Measurements from ENCODE around the gene INTS2. TPM values are rescaled to one million over a fixed set of nuclear protein-coding genes. Genes with fewer than 3 reads are reported as not detected.

Gene INTS2
- total RNA-seq, 8 experiments from 2014 or later: 11.2 to 16.8 (median 11.9) TPM

GRCh38 chr17:61842899-61843298, 84.9 kb downstream of the INTS2 start:
- Histone ChIP-seq H3K4me1 (replicated peaks in 1 of 2) (no peaks in the 10 kb centered on the region), H3K27ac (no peak overlapping the region), H3K4me3 (no peak overlapping the region)
- 82 to 100% (median 91%) methylated on average over 1 of the region's 1 CpG; no CpG with 5 or more reads in 3 of the 10 experiments for WGBS, 10 experiments
- in situ Hi-C loops (cut with MboI; ENCODE audit: low pct_unique_long_range_greater_than_20kb in 2 of 9, low sequenced_read_pairs in 9 of 9, unreplicated experiment in 9 of 9): loop anchor here in 4 of 9 experiments (10.0 to 25.0 kb wide), 2 partner anchors 428 to 431 kb away; no protein-coding TSS in a partner anchor
- no peak for ATAC-seq (replicated peaks in 6 of 8)

GRCh38 chr17:61839300-61839786, 88.4 kb downstream of the INTS2 start:
- ATAC-seq (replicated peaks in 6 of 8): no peak
- no peaks in the 10 kb centered on the region for H3K4me1 ChIP-seq (replicated peaks in 1 of 2)
- H3K27ac ChIP-seq: no peak overlapping the region
- H3K4me3 ChIP-seq: no peak overlapping the region
- in situ Hi-C loops (cut with MboI; ENCODE audit: low pct_unique_long_range_greater_than_20kb in 2 of 9, low sequenced_read_pairs in 9 of 9, unreplicated experiment in 9 of 9): loop anchor here in 5 of 9 experiments (5.0 to 25.0 kb wide), 3 partner anchors 202 to 427 kb away; no protein-coding TSS in a partner anchor
- WGBS, 10 experiments: 82 to 100% (median 100%) methylated on average over 1 of the region's 1 CpG

DNA sequence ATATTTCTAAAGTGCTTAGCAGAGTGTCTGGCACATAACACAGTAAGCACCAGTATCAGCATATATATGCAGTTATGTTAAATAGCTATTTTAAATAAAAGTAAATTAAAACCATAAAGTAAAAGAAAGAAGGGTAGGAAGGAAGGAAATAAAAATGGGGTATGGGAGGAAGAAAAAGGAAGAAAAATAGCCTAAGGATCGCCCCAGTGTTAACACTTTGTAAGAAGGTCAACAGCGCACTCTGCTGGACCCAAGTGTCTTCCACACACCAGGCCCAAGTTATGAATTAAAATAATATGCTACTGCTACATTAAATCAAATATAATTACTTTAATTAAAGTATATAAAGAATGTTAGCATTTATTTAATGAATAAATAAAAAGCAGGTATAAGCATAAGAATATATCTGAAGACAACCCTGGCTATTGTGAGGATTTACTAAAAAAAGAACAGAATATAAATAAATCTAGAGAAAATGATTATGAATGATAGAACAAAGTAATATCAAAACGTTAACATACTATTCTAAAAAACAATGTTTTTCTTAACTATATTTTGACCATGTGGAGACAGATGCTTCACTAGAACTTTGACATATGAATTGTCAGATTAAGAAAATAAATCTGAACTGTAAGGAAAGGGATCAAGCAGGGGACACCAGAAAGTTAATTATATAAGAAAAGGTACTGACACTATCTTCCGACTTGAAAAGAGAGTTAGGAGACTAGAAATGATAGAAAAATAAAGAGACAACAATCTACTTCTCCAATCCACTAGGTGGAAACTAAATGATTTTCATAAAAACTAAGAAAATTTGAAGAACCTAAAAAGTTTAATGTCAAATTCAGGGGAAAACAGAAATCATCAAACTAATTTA, 90.4 kb downstream of the INTS2 start:
- H3K4me3 ChIP-seq: no peak overlapping the region
- in situ Hi-C loops (cut with MboI; ENCODE audit: low pct_unique_long_range_greater_than_20kb in 2 of 9, low sequenced_read_pairs in 9 of 9, unreplicated experiment in 9 of 9): loop anchor here in 5 of 9 experiments (5.0 to 25.0 kb wide), 3 partner anchors 200 to 425 kb away; no protein-coding TSS in a partner anchor
- no peak overlapping the region for H3K27ac ChIP-seq
- WGBS, 10 experiments: 26 to 80% (median 51%) methylated on average over 1 to 4 of the region's 4 CpGs; no CpG with 5 or more reads in 1 of the 10 experiments
- ATAC-seq (replicated peaks in 6 of 8): peak; percentile 47 to 86 (median 60)
- no peaks in the 10 kb centered on the region for H3K4me1 ChIP-seq (replicated peaks in 1 of 2)

GRCh38 chr17:61836266-61837174, 91.3 kb downstream of the INTS2 start:
- H3K4me3 ChIP-seq: no peak overlapping the region
- ATAC-seq (replicated peaks in 6 of 8): no peak
- in situ Hi-C loops (cut with MboI; ENCODE audit: low pct_unique_long_range_greater_than_20kb in 2 of 9, low sequenced_read_pairs in 9 of 9, unreplicated experiment in 9 of 9): loop anchor here in 5 of 9 experiments (5.0 to 25.0 kb wide), 3 partner anchors 199 to 424 kb away; no protein-coding TSS in a partner anchor
- no peaks in the 10 kb centered on the region for H3K4me1 ChIP-seq (replicated peaks in 1 of 2)
- no peak overlapping the region for H3K27ac ChIP-seq
- WGBS, 10 experiments: 52 to 100% (median 84%) methylated on average over 1 to 3 of the region's 3 CpGs

DNA sequence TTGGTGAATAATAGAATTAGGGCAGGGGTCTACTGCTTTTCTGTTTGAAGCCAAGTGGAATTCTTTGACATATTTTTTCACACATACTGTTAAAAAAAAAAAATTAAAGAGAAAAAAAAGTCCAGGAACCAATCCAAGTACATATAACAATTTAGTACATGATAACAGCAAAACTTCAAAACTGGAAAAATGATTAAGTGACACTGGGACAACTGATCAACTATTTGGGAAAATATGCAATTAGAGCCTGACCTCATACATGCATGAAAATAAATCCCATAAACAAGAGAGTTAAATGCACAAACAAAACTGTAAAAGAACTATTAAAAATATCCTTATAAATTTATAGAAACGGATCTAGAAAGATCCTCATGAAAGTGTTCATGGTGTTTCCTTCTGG, 92.2 kb downstream of the INTS2 start:
- ATAC-seq (replicated peaks in 6 of 8): no peak
- 75 to 100% (median 100%) methylated on average over 1 of the region's 1 CpG; no CpG with 5 or more reads in 1 of the 10 experiments for WGBS, 10 experiments
- Histone ChIP-seq H3K4me1 (replicated peaks in 1 of 2) (no peaks in the 10 kb centered on the region), H3K4me3 (no peak overlapping the region), H3K27ac (no peak overlapping the region)
- in situ Hi-C loops (cut with MboI; ENCODE audit: low pct_unique_long_range_greater_than_20kb in 2 of 9, low sequenced_read_pairs in 9 of 9, unreplicated experiment in 9 of 9): loop anchor here in 5 of 9 experiments (5.0 to 25.0 kb wide), 3 partner anchors 198 to 423 kb away; no protein-coding TSS in a partner anchor

DNA sequence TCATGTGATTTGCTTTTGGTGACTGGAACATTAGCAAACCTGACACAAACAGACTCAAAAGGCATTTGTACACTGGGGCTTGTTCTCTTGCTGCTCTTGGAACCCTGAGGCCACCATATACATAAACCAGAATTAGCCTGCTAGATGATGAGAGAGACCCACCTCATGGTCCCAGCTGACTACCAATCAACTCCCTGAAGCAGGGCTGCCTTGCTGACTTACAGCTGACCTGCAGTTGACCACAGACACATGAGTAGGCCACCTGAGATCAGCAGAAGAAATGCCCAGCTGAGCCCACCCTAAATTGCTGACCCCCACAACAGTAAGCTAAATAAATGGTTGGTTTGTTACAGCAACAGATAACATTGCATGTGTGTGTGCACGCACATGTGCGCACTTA, 93.2 kb downstream of the INTS2 start:
- WGBS, 10 experiments: 94 to 100% (median 100%) methylated on average over 1 to 2 of the region's 2 CpGs; no CpG with 5 or more reads in 3 of the 10 experiments
- in situ Hi-C loops (cut with MboI; ENCODE audit: low pct_unique_long_range_greater_than_20kb in 2 of 9, low sequenced_read_pairs in 9 of 9, unreplicated experiment in 9 of 9): loop anchor here in 5 of 9 experiments (5.0 to 25.0 kb wide), 3 partner anchors 197 to 422 kb away; no protein-coding TSS in a partner anchor
- no peak overlapping the region for H3K4me3 ChIP-seq
- H3K27ac ChIP-seq: no peak overlapping the region
- peak in 1 of 8 experiments; percentile 17 for ATAC-seq (replicated peaks in 6 of 8)
- no peaks in the 10 kb centered on the region for H3K4me1 ChIP-seq (replicated peaks in 1 of 2)

- in situ Hi-C loops (cut with MboI; ENCODE audit: low pct_unique_long_range_greater_than_20kb in 2 of 9, low sequenced_read_pairs in 9 of 9, unreplicated experiment in 9 of 9): loop anchor here in 5 of 9 experiments (10.0 to 25.0 kb wide), 2 partner anchors 199 to 421 kb away; no protein-coding TSS in a partner anchor
- no peak overlapping the region for H3K4me3 ChIP-seq
- H3K27ac ChIP-seq: no peak overlapping the region
- no peaks in the 10 kb centered on the region for H3K4me1 ChIP-seq (replicated peaks in 1 of 2)
- WGBS, 10 experiments: 63 to 95% (median 86%) methylated on average over 3 to 7 of the region's 7 CpGs
- peak in 3 of 8 experiments; percentile 36 to 92 (median 91) for ATAC-seq (replicated peaks in 6 of 8)
These were observed 94.1 kb downstream of the INTS2 start for GRCh38 chr17:61833536-61834193.

DNA sequence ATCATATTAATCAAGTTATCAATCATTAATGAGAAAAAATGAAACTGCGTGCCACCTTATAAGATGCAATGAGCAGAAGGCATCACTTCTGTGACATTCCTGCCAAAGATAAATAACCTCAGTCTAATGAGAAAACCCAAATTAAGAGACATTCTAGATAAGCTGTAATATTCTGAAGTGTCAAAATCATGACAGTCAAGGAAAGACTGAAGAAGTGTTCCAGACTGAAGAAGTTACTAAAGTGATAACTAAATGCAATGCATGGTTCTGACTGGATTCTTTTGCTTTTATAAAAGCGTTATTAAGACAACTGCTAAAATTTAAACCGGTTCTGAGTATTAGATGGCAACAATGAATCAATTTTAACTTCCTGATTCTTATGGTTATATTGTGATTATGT, 95.3 kb downstream of the INTS2 start:
- WGBS, 10 experiments: 88 to 100% (median 98%) methylated on average over 2 to 3 of the region's 3 CpGs
- no peak for ATAC-seq (replicated peaks in 6 of 8)
- Histone ChIP-seq H3K27ac (no peak overlapping the region), H3K4me3 (no peak overlapping the region), H3K4me1 (replicated peaks in 1 of 2) (no peaks in the 10 kb centered on the region)
- in situ Hi-C loops (cut with MboI; ENCODE audit: low pct_unique_long_range_greater_than_20kb in 2 of 9, low sequenced_read_pairs in 9 of 9, unreplicated experiment in 9 of 9): loop anchor here in 5 of 9 experiments (10.0 to 25.0 kb wide), 2 partner anchors 198 to 420 kb away; no protein-coding TSS in a partner anchor

DNA sequence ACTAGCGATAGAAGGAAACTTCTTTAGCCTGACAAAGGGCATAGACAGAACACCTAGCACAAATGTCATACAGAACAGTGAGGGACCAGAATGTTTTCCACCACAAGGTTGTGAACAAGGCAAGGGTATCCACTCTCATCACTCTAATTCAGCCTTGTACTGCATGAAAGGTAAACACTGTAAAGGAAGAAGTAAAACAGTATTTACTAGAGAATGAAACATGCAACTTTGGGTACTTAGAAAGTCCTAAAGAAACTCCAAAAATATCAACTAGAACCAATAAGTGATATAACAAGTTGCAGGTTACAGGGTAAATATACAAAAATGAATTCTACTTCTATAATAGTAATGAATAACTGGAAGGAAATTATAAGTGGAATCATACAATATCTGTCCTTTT, 96.7 kb downstream of the INTS2 start:
- ATAC-seq (replicated peaks in 6 of 8): no peak
- H3K4me1 ChIP-seq (replicated peaks in 1 of 2): no peaks in the 10 kb centered on the region
- WGBS, 10 experiments: 75 to 100% (median 100%) methylated on average over 1 of the region's 1 CpG; no CpG with 5 or more reads in 1 of the 10 experiments
- H3K4me3 ChIP-seq: no peak overlapping the region
- H3K27ac ChIP-seq: no peak overlapping the region
- in situ Hi-C loops (cut with MboI; ENCODE audit: low pct_unique_long_range_greater_than_20kb in 2 of 9, low sequenced_read_pairs in 9 of 9, unreplicated experiment in 9 of 9): loop anchor here in 5 of 9 experiments (10.0 to 25.0 kb wide), 2 partner anchors 196 to 419 kb away; no protein-coding TSS in a partner anchor

DNA sequence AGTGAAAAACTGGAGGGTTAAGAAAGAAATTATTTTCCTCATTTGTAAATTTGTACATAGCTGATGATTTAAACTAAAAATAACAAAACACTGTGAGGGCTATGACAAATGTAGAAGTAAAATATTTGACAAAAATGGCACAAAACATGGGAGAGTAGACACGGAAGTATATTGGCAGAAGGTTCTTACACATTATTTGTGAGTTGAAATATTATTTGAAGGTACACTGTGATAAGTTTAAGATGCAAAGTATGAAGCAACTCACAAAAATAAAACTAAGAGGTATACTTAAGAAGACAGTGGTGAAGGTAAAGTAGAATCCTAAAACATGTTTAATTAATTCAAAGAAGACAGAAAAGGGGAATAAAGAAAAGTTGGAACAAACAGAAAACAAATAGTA, 99.1 kb downstream of the INTS2 start:
- Histone ChIP-seq H3K27ac (no peak overlapping the region), H3K4me3 (no peak overlapping the region), H3K4me1 (replicated peaks in 1 of 2) (no peaks in the 10 kb centered on the region)
- WGBS, 10 experiments: 91 to 100% (median 100%) methylated on average over 1 of the region's 1 CpG; no CpG with 5 or more reads in 2 of the 10 experiments
- in situ Hi-C loops (cut with MboI; ENCODE audit: low pct_unique_long_range_greater_than_20kb in 2 of 9, low sequenced_read_pairs in 9 of 9, unreplicated experiment in 9 of 9): loop anchor here in 3 of 9 experiments (25.0 kb wide), 1 partner anchor 416 kb away; no protein-coding TSS in a partner anchor
- ATAC-seq (replicated peaks in 6 of 8): no peak

GRCh38 chr17:61827649-61828395, 100.0 kb downstream of the INTS2 start:
- 89 to 100% (median 95%) methylated on average over 1 to 7 of the region's 8 CpGs for WGBS, 10 experiments
- in situ Hi-C loops (cut with MboI; ENCODE audit: low pct_unique_long_range_greater_than_20kb in 2 of 9, low sequenced_read_pairs in 9 of 9, unreplicated experiment in 9 of 9): loop anchor here in 3 of 9 experiments (25.0 kb wide), 1 partner anchor 416 kb away; no protein-coding TSS in a partner anchor
- ATAC-seq (replicated peaks in 6 of 8): no peak

More at GRCh38 chr17:61827649-61828395, 100.0 kb downstream of the INTS2 start:
- H3K27ac ChIP-seq: no peak overlapping the region
- H3K4me1 ChIP-seq (replicated peaks in 1 of 2): no peaks in the 10 kb centered on the region
- no peak overlapping the region for H3K4me3 ChIP-seq

Data from motor neuron (in vitro differentiated cells).